Ovary (tissue), 9 donors: ENCODE measurements around the gene LRRC46. TPM values are rescaled to one million over a fixed set of nuclear protein-coding genes. Genes with fewer than 3 reads are reported as not detected.
A peak's percentile ranks its signal among the peaks of the same experiment; 100 is the strongest.

Source experiments
- DNase-seq, 5 donors: peaks; one replicate each; pipeline ENCODE4 v3.0.0-alpha.2; 2019 to 2020
- H3K27ac ChIP-seq, 2 donors: fragments of 200-600 bp; one replicate each; pipeline versions ENCODE4 v1.5.1 to v1.8.0; 2019 to 2022
- H3K27me3 ChIP-seq: fragments of 200-600 bp; one replicate; pipeline ENCODE4 v1.8.0; 2022
- H3K36me3 ChIP-seq: fragments of 200-600 bp; sonication (generic); one replicate; pipeline ENCODE4 v1.5.1; 2019
- H3K4me1 ChIP-seq: one replicate; pipeline ENCODE4 v1.8.1; 2013; ENCODE audit warnings: mild to moderate bottlenecking, moderate library complexity; ENCODE audit not compliant: insufficient read depth
- H3K4me3 ChIP-seq: fragments of 200-600 bp; sonication (generic); one replicate; pipeline ENCODE4 v1.5.1; 2017
- H3K9me3 ChIP-seq, 2 donors: fragments of 200-600 bp in 1 of 2; sonication (generic) in 1 of 2; one replicate each; pipeline versions ENCODE4 v1.5.1 to v1.8.1; 2013 to 2019; ENCODE audit warnings: mild to moderate bottlenecking in 1 of 2, moderate library complexity in 1 of 2
- EP300 ChIP-seq: sonication (generic); formaldehyde crosslinking; IDR thresholded peaks from one replicate; pipeline ENCODE4 v1.6.1; 2017; ENCODE audit warnings: antibody characterized with exemption
- POLR2A ChIP-seq: fragments of 450-650 bp; IDR thresholded peaks from one replicate; pipeline ENCODE4 v1.6.1; 2017; ENCODE audit warnings: antibody characterized with exemption, mild to moderate bottlenecking, moderate library complexity
- WGBS, 3 donors: extraction: QIAGEN DNeasy Blood & Tissue Kit in 1 of 3; methylation state at CpG; one replicate each; pipeline versions ENCODE4 v1.1.5 to v1.1.7; 2013 to 2017; 5-methylcytosine and 5-hydroxymethylcytosine counted together
- intact Hi-C, 4 donors: fragments of 100-400 bp; cut with DNase I; formaldehyde crosslinking; loops; one replicate each; pipeline versions ENCODE4 v1.11.0 to v1.15.1; 2022 to 2023
- polyA plus RNA-seq, 2 donors: library from polyadenylated mRNA; stranded (reverse); fragments of 200-250 nt in 1 of 2; fragments of 350-450 nt in 1 of 2; fragmentation: Illumina TruSeq in 1 of 2; extraction: RNeasy Lipid Tissue Mini Kit (QIAGEN cat#74804) in 1 of 2; gene quantifications; one replicate each; pipeline ENCODE4 v1.2.3, GENCODE V29; 2013 to 2014
- total RNA-seq, 7 donors: library from RNA; depleted of rRNA in 2 of 7; stranded (reverse); fragments of >200 nt in 2 of 7; fragmentation: NEBNext Ultra II Directional in 3 of 7; extraction: Animal tissue kit (Norgen Biotek cat#: 25700) in 3 of 7; gene quantifications; one replicate each; pipeline versions ENCODE4 v1.1.0 to v1.2.4, GENCODE V29; 2016 to 2023
- TF ChIP-seq, protein P1 (sequence below), 3 donors: fragments of 450-650 bp in 2 of 3; fragments of 200-600 bp in 1 of 3; IDR thresholded peaks; one replicate each; pipeline versions ENCODE4 v1.5.1 to v1.8.0; 2016 to 2022; ENCODE audit warnings: antibody characterized with exemption in 3 of 3, mild to moderate bottlenecking in 1 of 3
- donor health status: DM: no; HTN: no; CAD: no; lungs with moderate emphysema.
- donor health status: DM: no; HTN: no; CAD: no.
- donor health status: Bipolar disorder and iron deficiency.
- donor health status: DM: yes; HTN: yes; CAD: no.
- donor health status: DM: no; HTN: no; CAD: no.
- donor health status: DM: yes; HTN: yes; CAD: no.

The LRRC46 gene
- total and polyA plus RNA-seq, 9 donors: 0.31 to 17.1 (median 1.2) TPM

- TF ChIP-seq EP300 (no peak), POLR2A (no peak)
- TF ChIP-seq, protein P1, sequence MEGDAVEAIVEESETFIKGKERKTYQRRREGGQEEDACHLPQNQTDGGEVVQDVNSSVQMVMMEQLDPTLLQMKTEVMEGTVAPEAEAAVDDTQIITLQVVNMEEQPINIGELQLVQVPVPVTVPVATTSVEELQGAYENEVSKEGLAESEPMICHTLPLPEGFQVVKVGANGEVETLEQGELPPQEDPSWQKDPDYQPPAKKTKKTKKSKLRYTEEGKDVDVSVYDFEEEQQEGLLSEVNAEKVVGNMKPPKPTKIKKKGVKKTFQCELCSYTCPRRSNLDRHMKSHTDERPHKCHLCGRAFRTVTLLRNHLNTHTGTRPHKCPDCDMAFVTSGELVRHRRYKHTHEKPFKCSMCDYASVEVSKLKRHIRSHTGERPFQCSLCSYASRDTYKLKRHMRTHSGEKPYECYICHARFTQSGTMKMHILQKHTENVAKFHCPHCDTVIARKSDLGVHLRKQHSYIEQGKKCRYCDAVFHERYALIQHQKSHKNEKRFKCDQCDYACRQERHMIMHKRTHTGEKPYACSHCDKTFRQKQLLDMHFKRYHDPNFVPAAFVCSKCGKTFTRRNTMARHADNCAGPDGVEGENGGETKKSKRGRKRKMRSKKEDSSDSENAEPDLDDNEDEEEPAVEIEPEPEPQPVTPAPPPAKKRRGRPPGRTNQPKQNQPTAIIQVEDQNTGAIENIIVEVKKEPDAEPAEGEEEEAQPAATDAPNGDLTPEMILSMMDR (IDR thresholded peaks at IDR 0.05): no peak
- no peaks in the 10 kb centered on the region for H3K4me1 ChIP-seq
- no peaks in the 10 kb centered on the region for H3K27me3 ChIP-seq
- no peaks in the 10 kb centered on the region for H3K9me3 ChIP-seq
- intact Hi-C loops: loop anchor here in 2 of 4 donors (2.0 to 5.0 kb wide), 2 partner anchors 38 to 42 kb away; no protein-coding TSS in a partner anchor
- H3K27ac ChIP-seq: no peak overlapping the region
- 53 to 62% (median 59%) methylated on average over 11 of the region's 11 CpGs for WGBS, 3 donors
- H3K36me3 ChIP-seq: no peaks in the 10 kb centered on the region
- no peak overlapping the region for H3K4me3 ChIP-seq
- peak in 1 of 5 donors; percentile 28 for DNase-seq
These were observed 53.6 kb downstream of the LRRC46 start for GRCh38 chr17:47884905-47885730.

Other genes with a start within 250 kb of the LRRC46 start
- 100 to 1,000 TPM; 119 to 346 (median 256) TPM for gene KPNB1, start 181.8 kb upstream of the LRRC46 start, total RNA-seq
- gene KPNB1, start 181.8 kb upstream of the LRRC46 start, polyA plus RNA-seq: 100 to 1,000 TPM in 1 of 2 donors, 10 to 100 TPM in 1; 63.4 to 236 TPM
- gene TBKBP1, start 137.5 kb upstream of the LRRC46 start, total RNA-seq: 10 to 100 TPM in 5 of 7 donors, 1 to 10 TPM in 2; 6.0 to 28.8 (median 22.8) TPM
- 10 to 100 TPM; 10.4 to 24.0 TPM for gene TBKBP1, start 137.5 kb upstream of the LRRC46 start, polyA plus RNA-seq
- gene TBX21, start 98.4 kb upstream of the LRRC46 start, total RNA-seq: 1 to 10 TPM in 1 of 7 donors, under 1 TPM in 5, not detected in 1; 0.20 to 1.4 (median 0.33) TPM
- under 1 TPM; 0.12 to 0.70 TPM for gene TBX21, start 98.4 kb upstream of the LRRC46 start, polyA plus RNA-seq
- gene OSBPL7, start 9.9 kb upstream of the LRRC46 start, total RNA-seq: 10 to 100 TPM in 5 of 7 donors, 1 to 10 TPM in 2; 6.4 to 18.0 (median 14.4) TPM
- 1 to 10 TPM; 6.1 to 9.6 TPM for gene OSBPL7, start 9.9 kb upstream of the LRRC46 start, polyA plus RNA-seq
- gene MRPL10, start 129 bp upstream of the LRRC46 start, total RNA-seq: 10 to 100 TPM; 30.4 to 59.5 (median 48.4) TPM
- gene MRPL10, start 129 bp upstream of the LRRC46 start, polyA plus RNA-seq: 10 to 100 TPM; 55.9 to 64.4 TPM
- 10 to 100 TPM; 25.4 to 43.9 (median 36.8) TPM for gene SCRN2, start 9.6 kb downstream of the LRRC46 start, total RNA-seq
- 10 to 100 TPM in 1 of 2 donors, 1 to 10 TPM in 1; 5.6 to 45.5 TPM for gene SCRN2, start 9.6 kb downstream of the LRRC46 start, polyA plus RNA-seq
- gene SP6, start 19.5 kb downstream of the LRRC46 start, total RNA-seq: 1 to 10 TPM in 5 of 7 donors, under 1 TPM in 2; 0.66 to 4.3 (median 1.3) TPM
- gene SP6, start 19.5 kb downstream of the LRRC46 start, polyA plus RNA-seq: 1 to 10 TPM in 1 of 2 donors, under 1 TPM in 1; 0.25 to 1.1 TPM
- gene SP2, start 64.6 kb downstream of the LRRC46 start, total RNA-seq: 10 to 100 TPM in 5 of 7 donors, 1 to 10 TPM in 2; 2.6 to 22.5 (median 14.6) TPM
- gene SP2, start 64.6 kb downstream of the LRRC46 start, polyA plus RNA-seq: 10 to 100 TPM; 15.0 to 19.4 TPM
- gene PNPO, start 109.9 kb downstream of the LRRC46 start, total RNA-seq: 10 to 100 TPM in 6 of 7 donors, 1 to 10 TPM in 1; 9.5 to 26.5 (median 21.8) TPM
- gene PNPO, start 109.9 kb downstream of the LRRC46 start, polyA plus RNA-seq: 10 to 100 TPM in 1 of 2 donors, 1 to 10 TPM in 1; 6.1 to 32.4 TPM
- gene PRR15L, start 126.2 kb downstream of the LRRC46 start, total RNA-seq: 10 to 100 TPM in 1 of 7 donors, 1 to 10 TPM in 1, under 1 TPM in 5; 0.18 to 22.3 (median 0.82) TPM
- under 1 TPM; 0.16 to 0.35 TPM for gene PRR15L, start 126.2 kb downstream of the LRRC46 start, polyA plus RNA-seq
- gene CDK5RAP3, start 139.4 kb downstream of the LRRC46 start, total RNA-seq: 100 to 1,000 TPM; 125 to 197 (median 144) TPM
- gene CDK5RAP3, start 139.4 kb downstream of the LRRC46 start, polyA plus RNA-seq: 100 to 1,000 TPM; 138 to 162 TPM
- gene COPZ2, start 206.1 kb downstream of the LRRC46 start, total RNA-seq: 10 to 100 TPM in 5 of 7 donors, 1 to 10 TPM in 2; 1.7 to 36.2 (median 12.1) TPM
- gene COPZ2, start 206.1 kb downstream of the LRRC46 start, polyA plus RNA-seq: 10 to 100 TPM; 12.1 to 58.1 TPM
- gene NFE2L1, start 216.7 kb downstream of the LRRC46 start, total RNA-seq: 100 to 1,000 TPM in 6 of 7 donors, 10 to 100 TPM in 1; 80.0 to 214 (median 165) TPM
- gene NFE2L1, start 216.7 kb downstream of the LRRC46 start, polyA plus RNA-seq: 100 to 1,000 TPM; 150 to 577 TPM